Kidney (tissue), 14 donors: ENCODE results near the gene RAB6A. TPM values are rescaled to one million over a fixed set of nuclear protein-coding genes. Genes with fewer than 3 reads are reported as not detected.

Experiments used
- DNase-seq, 5 donors: peaks; one replicate each; pipeline ENCODE4 v3.0.0-alpha.2; 2013 to 2020
- FAIRE-seq: peaks from 2 replicates; lab custom pipeline; 2012; peaks lifted over from hg19 to GRCh38; lab: Jason Lieb, UNC
- H3K27ac ChIP-seq, 2 donors: one replicate each; pipeline ENCODE4 v1.7.0; 2013; ENCODE audit warnings: low read depth in 2 of 2, low read length in 2 of 2, inconsistent platforms in 1 of 2
- H3K27me3 ChIP-seq: one replicate; pipeline ENCODE4 v1.7.1; 2013; ENCODE audit warnings: low read length, inconsistent platforms; ENCODE audit not compliant: control insufficient read depth, insufficient read depth
- H3K36me3 ChIP-seq, 3 donors: one replicate each; pipeline versions ENCODE4 v1.7.0 to v1.7.1; 2013; ENCODE audit warnings: low read length in 3 of 3, control low read depth in 1 of 3, inconsistent platforms in 1 of 3; ENCODE audit not compliant: insufficient read depth in 3 of 3, control insufficient read depth in 2 of 3
- H3K4me1 ChIP-seq, 3 donors: one replicate each; pipeline versions ENCODE4 v1.7.0 to v1.7.1; 2013; ENCODE audit warnings: low read length in 3 of 3, inconsistent platforms in 1 of 3, low read depth in 1 of 3; ENCODE audit not compliant: control insufficient read depth in 2 of 3, insufficient read depth in 2 of 3
- H3K4me3 ChIP-seq, 3 donors: one replicate each; pipeline versions ENCODE4 v1.7.0 to v1.8.1; 2013; ENCODE audit warnings: low read length in 3 of 3, control low read depth in 1 of 3, inconsistent platforms in 1 of 3
- H3K9ac ChIP-seq, 3 donors: one replicate each; pipeline versions ENCODE4 v1.7.0 to v1.7.1; 2013; ENCODE audit warnings: low read length in 3 of 3, control low read depth in 1 of 3, inconsistent platforms in 1 of 3
- H3K9me3 ChIP-seq, 3 donors: one replicate each; pipeline versions ENCODE4 v1.7.0 to v1.7.1; 2013; ENCODE audit warnings: low read length in 3 of 3, control low read depth in 1 of 3, inconsistent platforms in 1 of 3; ENCODE audit not compliant: control insufficient read depth in 2 of 3, insufficient read depth in 1 of 3
- intact Hi-C: fragments of 100-400 bp; cut with DNase I; formaldehyde crosslinking; loops from one replicate; pipeline ENCODE4 v1.11.1; 2022
- polyA plus RNA-seq: library from polyadenylated mRNA; stranded (reverse); fragments of 350-450 nt; fragmentation: Illumina TruSeq; extraction: RNeasy Lipid Tissue Mini Kit (QIAGEN cat#74804); gene quantifications from one replicate; pipeline ENCODE4 v1.2.3, GENCODE V29; 2014; ENCODE audit warnings: low read depth, low replicate concordance; ENCODE audit not compliant: insufficient read depth
- total RNA-seq: library from RNA; stranded (reverse); fragmentation: NEBNext Ultra II Directional; extraction: Animal tissue kit (Norgen Biotek cat#: 25700); gene quantifications from one replicate; pipeline ENCODE4 v1.2.1, GENCODE V29; 2021
- TF ChIP-seq, protein P1 (sequence below): IDR thresholded peaks from 3 replicates; pipeline ENCODE4 v1.5.1; 2012; ENCODE audit warnings: mild to moderate bottlenecking, moderate library complexity, borderline replicate concordance; ENCODE audit not compliant: insufficient read depth; ENCODE audit errors: extremely low read depth
- donor health status: control.
- donor health status: control.
- donor health status: control.
- donor health status: control.
- donor health status: control.
- donor health status: DM: yes; HTN: yes; CAD: no.
- donor health status: Normal renal cell carcinoma (clear cell type).

RAB6A gene
- total and polyA plus RNA-seq, 2 donors from 2014 or later = 61.0 to 138 TPM

DNA sequence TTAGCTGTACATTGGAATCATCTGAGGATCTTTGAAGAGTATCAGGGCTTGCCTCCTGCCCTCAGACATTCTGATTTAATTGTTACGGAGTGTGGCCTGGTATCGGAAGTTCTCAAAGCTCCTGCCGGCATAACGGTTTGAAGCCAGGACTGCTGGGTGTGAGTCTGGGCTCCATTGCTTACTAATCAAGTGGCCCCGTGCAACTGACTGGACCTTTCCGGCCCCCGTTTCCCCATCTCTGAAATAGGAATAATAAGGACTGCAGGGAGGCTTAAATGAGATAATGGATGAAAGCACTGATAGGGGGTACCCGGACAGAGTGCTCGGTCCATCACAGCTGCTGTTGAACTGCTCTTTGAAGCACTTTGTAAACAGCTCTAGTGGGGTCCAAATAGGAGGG, 112.8 kb downstream of the RAB6A start:
- H3K4me1 ChIP-seq = peaks cover 0 to 4% (median 0%) of the 10 kb centered on the region in 3 donors
- TF ChIP-seq, protein P1, sequence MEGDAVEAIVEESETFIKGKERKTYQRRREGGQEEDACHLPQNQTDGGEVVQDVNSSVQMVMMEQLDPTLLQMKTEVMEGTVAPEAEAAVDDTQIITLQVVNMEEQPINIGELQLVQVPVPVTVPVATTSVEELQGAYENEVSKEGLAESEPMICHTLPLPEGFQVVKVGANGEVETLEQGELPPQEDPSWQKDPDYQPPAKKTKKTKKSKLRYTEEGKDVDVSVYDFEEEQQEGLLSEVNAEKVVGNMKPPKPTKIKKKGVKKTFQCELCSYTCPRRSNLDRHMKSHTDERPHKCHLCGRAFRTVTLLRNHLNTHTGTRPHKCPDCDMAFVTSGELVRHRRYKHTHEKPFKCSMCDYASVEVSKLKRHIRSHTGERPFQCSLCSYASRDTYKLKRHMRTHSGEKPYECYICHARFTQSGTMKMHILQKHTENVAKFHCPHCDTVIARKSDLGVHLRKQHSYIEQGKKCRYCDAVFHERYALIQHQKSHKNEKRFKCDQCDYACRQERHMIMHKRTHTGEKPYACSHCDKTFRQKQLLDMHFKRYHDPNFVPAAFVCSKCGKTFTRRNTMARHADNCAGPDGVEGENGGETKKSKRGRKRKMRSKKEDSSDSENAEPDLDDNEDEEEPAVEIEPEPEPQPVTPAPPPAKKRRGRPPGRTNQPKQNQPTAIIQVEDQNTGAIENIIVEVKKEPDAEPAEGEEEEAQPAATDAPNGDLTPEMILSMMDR = no peak
- DNase-seq (no peak), FAIRE-seq (no peak)
- H3K36me3 ChIP-seq = no peaks in the 10 kb centered on the region
- H3K27ac ChIP-seq = no peak overlapping the region
- no peaks in the 10 kb centered on the region for H3K9me3 ChIP-seq
- peak overlapping the region in 1 of 3 donors; percentile 19 for H3K9ac ChIP-seq
- H3K4me3 ChIP-seq = peak overlapping the region in 1 of 3 donors; percentile 55
- intact Hi-C loops = no loop called here
- H3K27me3 ChIP-seq = peaks cover 3% of the 10 kb centered on the region

DNA sequence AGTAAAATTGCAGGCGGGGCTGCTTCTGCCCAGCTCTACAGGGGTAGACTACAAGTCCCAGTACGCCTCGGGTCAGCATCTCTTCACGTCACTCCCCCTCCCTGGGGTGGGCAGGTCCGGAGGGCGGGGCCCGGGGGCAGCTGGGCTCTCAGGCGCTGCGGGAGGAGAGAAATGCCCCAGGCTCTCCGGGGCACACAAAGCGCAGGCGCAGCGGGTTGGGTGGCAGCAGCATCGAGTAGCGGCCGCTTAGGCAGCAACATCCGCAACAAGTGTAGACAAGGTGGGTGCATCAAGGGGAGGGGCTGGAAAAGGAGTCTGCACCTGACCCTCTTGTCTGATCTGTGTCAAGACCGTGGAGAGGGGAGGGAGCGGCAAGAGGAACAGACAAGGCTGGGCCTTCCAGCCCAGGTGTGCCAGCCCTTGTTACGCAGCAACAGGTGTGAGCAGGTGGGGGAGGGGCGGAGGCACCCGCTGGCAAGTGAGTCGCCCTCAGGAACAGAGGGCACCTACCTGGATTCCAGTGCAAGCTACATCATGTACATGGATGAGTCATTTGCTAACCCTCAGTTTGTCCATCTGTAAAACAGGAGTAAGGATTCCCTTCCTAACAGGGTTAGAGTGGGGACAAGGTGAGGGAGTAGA, 113.3 kb downstream of the RAB6A start:
- intact Hi-C loops = no loop called here
- FAIRE-seq (no peak), DNase-seq (peak; percentile 90 to 95 (median 94))
- H3K36me3 ChIP-seq = no peaks in the 10 kb centered on the region
- no peaks in the 10 kb centered on the region for H3K9me3 ChIP-seq
- H3K27ac ChIP-seq = no peak overlapping the region
- peaks cover 3% of the 10 kb centered on the region for H3K27me3 ChIP-seq
- TF ChIP-seq, protein P1 = no peak
- peak overlapping the region; percentile 36 to 58 (median 55) for H3K4me3 ChIP-seq
- peaks cover 0 to 4% (median 0%) of the 10 kb centered on the region in 3 donors for H3K4me1 ChIP-seq
- peak overlapping the region in 1 of 3 donors; percentile 19 for H3K9ac ChIP-seq

DNA sequence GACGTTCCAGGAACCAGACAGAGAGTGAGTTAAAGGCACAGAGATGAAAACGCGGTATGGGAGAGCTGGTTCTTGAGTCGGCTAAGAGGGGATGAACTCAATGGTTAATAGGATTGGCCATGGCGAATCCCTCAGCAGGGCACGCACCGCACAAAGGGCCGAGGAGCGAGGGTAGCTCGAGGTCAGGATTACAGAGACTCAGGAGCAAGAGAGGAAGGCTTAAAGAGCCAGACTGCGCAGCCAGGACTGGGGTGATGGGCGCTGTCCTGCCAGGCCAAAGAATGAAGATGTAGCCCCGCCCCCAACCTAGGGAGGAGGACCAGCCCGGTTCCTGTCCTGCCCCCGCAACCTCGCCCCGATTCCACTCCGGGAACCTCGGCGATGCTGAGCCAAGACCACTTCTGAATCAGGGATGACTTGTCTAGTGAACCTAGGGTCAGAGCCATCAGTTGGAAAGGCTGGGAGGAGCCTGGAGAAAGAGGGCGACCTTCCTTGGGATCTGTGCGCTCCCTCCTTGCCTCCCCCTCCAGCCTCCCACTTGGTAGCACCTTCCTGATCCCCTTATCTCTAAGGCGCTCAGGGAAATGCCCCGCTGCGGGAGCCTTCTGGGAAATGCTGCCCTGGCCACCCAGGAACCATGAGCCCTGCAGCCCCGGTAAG, 114.8 kb downstream of the RAB6A start, which contains the start of gene PLEKHB1:
Gene PLEKHB1 (plus strand): TSS at position 610 of the 660 bp plus-strand sequence. CDS start 28 bp downstream, at position 638.
- Histone ChIP-seq H3K36me3 (no peaks in the 10 kb centered on the region), H3K4me1 (peaks cover 0 to 4% (median 0%) of the 10 kb centered on the region in 3 donors), H3K27me3 (peaks cover 3% of the 10 kb centered on the region), H3K27ac (no peak within 1 kb of the TSS), H3K9me3 (no peaks in the 10 kb centered on the region), H3K4me3 (peak within 1 kb of the TSS in 1 of 3 donors; percentile 55), H3K9ac (no peak within 1 kb of the TSS)
- peak in 3 of 5 donors; percentile 21 to 72 (median 43) for DNase-seq
- TF ChIP-seq, protein P1 = no peak
- FAIRE-seq = no peak
- intact Hi-C loops = no loop called here
